Measurements from ENCODE around the gene ETFA. TPM values are rescaled to one million over a fixed set of nuclear protein-coding genes. Genes with fewer than 3 reads are reported as not detected.

The ETFA gene
- total RNA-seq, 4 donors from 2014 or later = 56.6 to 125 (median 83.1) TPM

DNA sequence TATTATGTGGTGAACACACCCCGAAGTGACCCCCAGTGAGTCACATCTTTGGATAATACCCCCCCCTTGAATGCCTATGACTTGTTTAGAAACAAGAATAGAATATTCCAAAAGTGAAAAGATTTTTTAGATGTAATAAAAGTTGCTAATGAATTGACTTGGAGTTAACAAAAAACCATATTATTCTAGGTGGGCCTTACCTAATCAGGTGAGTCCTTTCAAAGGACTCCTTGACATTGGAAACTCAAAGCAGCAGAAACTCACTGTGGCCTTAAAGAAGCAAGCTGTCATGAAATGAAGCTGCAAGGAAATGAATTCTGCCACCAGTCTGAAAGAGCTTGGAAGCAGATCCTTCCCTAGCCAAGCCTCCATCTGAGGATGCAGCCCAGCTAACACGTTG lies 14.4 kb upstream of the ETFA start:
- no peak for DNase-seq
- Histone ChIP-seq H3K4me3 (no peak overlapping the region), H3K27me3 (peaks cover 0 to 78% (median 0%) of the 10 kb centered on the region in 4 donors)

DNA sequence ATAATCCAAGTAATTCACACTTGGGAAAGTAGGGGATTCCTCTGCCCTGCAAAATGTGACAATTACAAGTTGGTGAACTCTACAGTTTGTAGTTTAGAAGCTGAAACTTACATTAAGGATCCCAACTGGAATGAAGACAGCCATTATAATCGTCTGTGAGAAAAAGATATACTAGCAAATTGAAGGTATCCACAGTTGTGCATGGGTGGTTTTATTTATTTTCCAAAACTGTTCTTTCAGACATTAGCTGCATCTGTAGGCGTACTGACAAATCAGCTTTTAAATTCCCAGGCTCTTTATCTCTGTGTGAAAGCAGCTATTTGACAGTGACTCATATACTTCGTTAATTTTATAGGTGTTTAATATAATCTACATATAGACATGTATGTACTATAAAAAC lies 12.8 kb upstream of the ETFA start:
- Histone ChIP-seq H3K9me3 (no peaks in the 10 kb centered on the region), H3K27ac (no peak overlapping the region), H3K4me1 (no peaks in the 10 kb centered on the region), H3K36me3 (no peaks in the 10 kb centered on the region), H3K27me3 (peaks cover 0 to 70% (median 0%) of the 10 kb centered on the region in 4 donors), H3K4me3 (no peak overlapping the region)
- no peak for DNase-seq
- TF ChIP-seq, protein P1, sequence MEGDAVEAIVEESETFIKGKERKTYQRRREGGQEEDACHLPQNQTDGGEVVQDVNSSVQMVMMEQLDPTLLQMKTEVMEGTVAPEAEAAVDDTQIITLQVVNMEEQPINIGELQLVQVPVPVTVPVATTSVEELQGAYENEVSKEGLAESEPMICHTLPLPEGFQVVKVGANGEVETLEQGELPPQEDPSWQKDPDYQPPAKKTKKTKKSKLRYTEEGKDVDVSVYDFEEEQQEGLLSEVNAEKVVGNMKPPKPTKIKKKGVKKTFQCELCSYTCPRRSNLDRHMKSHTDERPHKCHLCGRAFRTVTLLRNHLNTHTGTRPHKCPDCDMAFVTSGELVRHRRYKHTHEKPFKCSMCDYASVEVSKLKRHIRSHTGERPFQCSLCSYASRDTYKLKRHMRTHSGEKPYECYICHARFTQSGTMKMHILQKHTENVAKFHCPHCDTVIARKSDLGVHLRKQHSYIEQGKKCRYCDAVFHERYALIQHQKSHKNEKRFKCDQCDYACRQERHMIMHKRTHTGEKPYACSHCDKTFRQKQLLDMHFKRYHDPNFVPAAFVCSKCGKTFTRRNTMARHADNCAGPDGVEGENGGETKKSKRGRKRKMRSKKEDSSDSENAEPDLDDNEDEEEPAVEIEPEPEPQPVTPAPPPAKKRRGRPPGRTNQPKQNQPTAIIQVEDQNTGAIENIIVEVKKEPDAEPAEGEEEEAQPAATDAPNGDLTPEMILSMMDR (IDR thresholded peaks at IDR 0.05) = no peak
- TF ChIP-seq POLR2A (IDR thresholded peaks at IDR 0.05) = no peak
- intact Hi-C loops (cut with DNase I) = loop anchor here (10.0 kb wide), 1 partner anchor 129 kb away; no protein-coding TSS in a partner anchor
- 52 to 58% methylated on average over 3 of the region's 3 CpGs for WGBS, 2 donors

More for the DNA sequence above, 14.4 kb upstream of the ETFA start:
- Histone ChIP-seq H3K27ac (no peak overlapping the region), H3K9me3 (no peaks in the 10 kb centered on the region), H3K36me3 (no peaks in the 10 kb centered on the region), H3K4me1 (no peaks in the 10 kb centered on the region)
- 57 to 62% methylated on average over 2 of the region's 2 CpGs for WGBS, 2 donors
- intact Hi-C loops (cut with DNase I) = loop anchor here (10.0 kb wide), 1 partner anchor 131 kb away; no protein-coding TSS in a partner anchor
- TF ChIP-seq POLR2A (IDR thresholded peaks at IDR 0.05) = no peak
- TF ChIP-seq, protein P1 (IDR thresholded peaks at IDR 0.05) = no peak

DNA sequence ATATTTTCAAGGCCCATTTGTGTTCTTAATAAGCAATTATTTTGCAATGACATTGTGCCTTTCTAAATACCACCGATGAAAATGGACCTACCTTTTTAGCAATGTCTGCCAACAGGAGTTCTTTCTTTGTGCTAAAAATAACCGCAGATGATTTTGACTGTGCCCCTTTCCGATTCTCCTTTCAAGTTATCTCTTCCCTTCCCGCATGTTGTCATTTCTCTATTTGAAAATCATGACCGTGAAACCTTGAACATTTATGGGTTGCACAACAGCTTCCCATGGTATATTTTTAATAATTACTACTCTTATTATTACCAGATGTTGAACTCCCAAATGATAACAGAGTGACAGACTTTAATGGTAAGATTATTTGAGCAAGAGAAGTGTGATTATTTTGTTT lies 10.3 kb upstream of the ETFA start:
- Histone ChIP-seq H3K4me3 (no peak overlapping the region), H3K9me3 (no peaks in the 10 kb centered on the region), H3K36me3 (no peaks in the 10 kb centered on the region), H3K27me3 (peaks cover 0 to 55% (median 0%) of the 10 kb centered on the region in 4 donors), H3K27ac (no peak overlapping the region), H3K4me1 (no peaks in the 10 kb centered on the region)
- 71 to 72% methylated on average over 5 of the region's 5 CpGs for WGBS, 2 donors
- TF ChIP-seq, protein P1 (IDR thresholded peaks at IDR 0.05) = no peak
- no peak for TF ChIP-seq POLR2A (IDR thresholded peaks at IDR 0.05)
- intact Hi-C loops (cut with DNase I) = loop anchor here (10.0 kb wide), 1 partner anchor 127 kb away; no protein-coding TSS in a partner anchor
- DNase-seq = no peak

DNA sequence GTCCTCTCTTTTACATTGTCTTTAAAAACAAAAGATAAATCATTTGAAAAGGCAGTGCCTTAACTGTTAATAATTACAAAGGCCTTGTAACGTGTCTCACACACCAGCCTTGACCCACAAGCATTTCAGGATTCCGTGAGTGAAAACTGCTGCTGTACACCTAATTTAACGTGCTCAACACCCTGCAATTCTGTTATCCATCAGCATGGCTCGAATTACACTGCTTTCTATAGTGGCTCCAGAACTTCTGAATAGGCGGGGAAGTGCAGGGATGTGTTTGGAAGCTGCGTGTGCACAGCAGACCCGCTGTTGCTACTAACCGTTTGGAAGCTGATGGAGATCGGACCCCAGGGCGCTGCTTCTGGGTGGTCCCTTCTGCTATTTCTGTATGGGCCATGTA lies 9.9 kb upstream of the ETFA start:
- H3K9me3 ChIP-seq = no peaks in the 10 kb centered on the region
- no peaks in the 10 kb centered on the region for H3K36me3 ChIP-seq
- intact Hi-C loops (cut with DNase I) = loop anchor here (10.0 kb wide), 1 partner anchor 126 kb away; no protein-coding TSS in a partner anchor
- H3K4me3 ChIP-seq = no peak overlapping the region
- no peaks in the 10 kb centered on the region for H3K4me1 ChIP-seq
- H3K27ac ChIP-seq = no peak overlapping the region
- peaks cover 0 to 51% (median 0%) of the 10 kb centered on the region in 4 donors for H3K27me3 ChIP-seq
- no peak for DNase-seq
- WGBS, 2 donors = 64 to 66% methylated on average over 10 of the region's 10 CpGs
- no peak for TF ChIP-seq POLR2A (IDR thresholded peaks at IDR 0.05)
- TF ChIP-seq, protein P1 (IDR thresholded peaks at IDR 0.05) = no peak

DNA sequence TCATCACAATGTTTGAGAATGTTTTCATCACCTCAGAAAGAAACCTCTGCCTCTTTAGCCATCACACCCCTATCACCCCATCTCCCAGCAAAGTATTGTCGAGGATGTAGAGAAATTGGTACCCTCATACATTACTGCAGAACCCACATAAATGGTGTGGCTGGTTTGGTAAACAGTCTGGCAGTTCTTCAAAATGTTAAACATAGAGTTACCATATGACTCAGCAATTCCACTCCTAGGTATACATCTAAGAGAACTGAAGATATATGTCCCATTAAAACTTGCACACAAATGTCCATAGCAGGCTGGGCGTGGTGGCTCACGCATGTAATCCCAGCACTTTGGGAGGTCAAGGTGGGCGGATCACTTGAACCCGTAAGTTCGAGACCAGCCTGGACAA lies 8.7 kb upstream of the ETFA start:
- Histone ChIP-seq H3K36me3 (no peaks in the 10 kb centered on the region), H3K9me3 (no peaks in the 10 kb centered on the region), H3K4me3 (no peak overlapping the region), H3K4me1 (no peaks in the 10 kb centered on the region), H3K27ac (no peak overlapping the region), H3K27me3 (peaks cover 0 to 44% (median 0%) of the 10 kb centered on the region in 4 donors)
- no peak for DNase-seq
- WGBS, 2 donors = 85 to 87% methylated on average over 6 of the region's 6 CpGs
- intact Hi-C loops (cut with DNase I) = loop anchor here (10.0 kb wide), 1 partner anchor 125 kb away; no protein-coding TSS in a partner anchor
- TF ChIP-seq, protein P1 (IDR thresholded peaks at IDR 0.05) = no peak
- TF ChIP-seq POLR2A (IDR thresholded peaks at IDR 0.05) = no peak

Measured in esophagus squamous epithelium (tissue), 5 donors.